ENCODE results near the gene ADA. TPM values are rescaled to one million over a fixed set of nuclear protein-coding genes. Genes with fewer than 3 reads are reported as not detected.

ADA gene
- total RNA-seq, 4 donors from 2014 or later, result 11.1 to 14.9 (median 12.4) TPM

DNA sequence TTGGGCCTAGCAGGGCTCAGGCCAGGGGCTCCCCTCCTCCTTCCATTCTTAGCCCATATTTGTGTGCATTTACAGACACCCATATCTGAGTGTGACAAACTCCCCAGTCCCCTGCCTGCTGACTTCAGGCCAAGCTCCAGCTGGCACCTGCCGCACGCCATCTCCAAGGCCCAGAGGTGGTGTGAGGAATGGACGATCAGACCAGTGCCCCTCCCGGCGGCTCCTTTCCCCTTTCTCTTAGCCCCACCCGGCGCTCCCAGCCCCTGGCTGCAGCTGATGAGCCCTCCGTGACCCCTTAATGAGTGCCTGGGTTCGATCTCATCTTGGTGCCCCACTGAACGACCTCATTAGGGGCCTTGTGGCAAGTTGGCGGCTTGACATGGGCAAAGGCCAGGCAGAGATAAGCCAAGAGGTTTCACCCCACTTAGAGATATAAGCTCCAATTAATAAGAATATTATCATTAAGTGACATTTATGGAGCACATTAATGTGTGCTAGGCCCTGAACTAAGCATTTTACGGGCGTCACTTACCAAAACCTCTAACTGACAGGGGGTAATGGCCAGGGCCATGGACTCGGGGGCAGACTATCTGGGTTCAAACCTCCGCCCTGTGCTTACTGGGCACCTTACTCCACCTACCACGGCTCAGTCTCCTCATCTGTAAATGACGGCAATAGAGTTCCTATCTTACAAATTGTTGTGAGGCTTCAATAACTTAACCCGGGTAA, 17.5 kb downstream of the ADA start:
- H3K4me1 ChIP-seq, result peaks cover 0 to 11% (median 0%) of the 10 kb centered on the region in 4 donors
- H3K27me3 ChIP-seq, result no peaks in the 10 kb centered on the region
- DNase-seq (ENCODE audit: low spot score in 2 of 2), result no peak
- no peaks in the 10 kb centered on the region for H3K9me3 ChIP-seq
- TF ChIP-seq CTCF (IDR thresholded peaks at IDR 0.05), result no peak
- no peak for TF ChIP-seq EP300 (IDR thresholded peaks at IDR 0.05)
- no peak for TF ChIP-seq POLR2A (IDR thresholded peaks at IDR 0.05)
- H3K27ac ChIP-seq, result peak overlapping the region in 2 of 4 donors; percentile 32 to 34
- H3K36me3 ChIP-seq, result no peaks in the 10 kb centered on the region
- 80 to 86% methylated on average over 17 to 18 of the region's 18 CpGs for WGBS, 2 donors
- no peak overlapping the region for H3K4me3 ChIP-seq

GRCh38 chr20:44633187-44633810, 18.2 kb downstream of the ADA start:
- H3K4me1 ChIP-seq, result peaks cover 0 to 11% (median 0%) of the 10 kb centered on the region in 4 donors
- 61 to 71% methylated on average over 3 of the region's 3 CpGs for WGBS, 2 donors

GRCh38 chr20:44632103-44632752, 19.3 kb downstream of the ADA start:
- TF ChIP-seq EP300 (IDR thresholded peaks at IDR 0.05) (no peak), CTCF (IDR thresholded peaks at IDR 0.05) (no peak), POLR2A (IDR thresholded peaks at IDR 0.05) (no peak)
- no peak for DNase-seq (ENCODE audit: low spot score in 2 of 2)
- Histone ChIP-seq H3K9me3 (no peaks in the 10 kb centered on the region), H3K36me3 (no peaks in the 10 kb centered on the region), H3K4me3 (no peak overlapping the region), H3K4me1 (peaks cover 0 to 10% (median 0%) of the 10 kb centered on the region in 4 donors), H3K27me3 (no peaks in the 10 kb centered on the region), H3K27ac (no peak overlapping the region)
- WGBS, 2 donors, result 35 to 41% methylated on average over 8 of the region's 8 CpGs

More at GRCh38 chr20:44633187-44633810, 18.2 kb downstream of the ADA start:
- Histone ChIP-seq H3K4me3 (no peak overlapping the region), H3K27me3 (no peaks in the 10 kb centered on the region), H3K27ac (peak overlapping the region in 1 of 4 donors; percentile 32), H3K36me3 (no peaks in the 10 kb centered on the region), H3K9me3 (no peaks in the 10 kb centered on the region)
- TF ChIP-seq EP300 (IDR thresholded peaks at IDR 0.05) (no peak), POLR2A (IDR thresholded peaks at IDR 0.05) (no peak), CTCF (IDR thresholded peaks at IDR 0.05) (no peak)
- DNase-seq (ENCODE audit: low spot score in 2 of 2), result no peak

GRCh38 chr20:44630297-44630696, 21.2 kb downstream of the ADA start:
- Histone ChIP-seq H3K36me3 (no peaks in the 10 kb centered on the region), H3K27ac (no peak overlapping the region), H3K9me3 (no peaks in the 10 kb centered on the region), H3K27me3 (no peaks in the 10 kb centered on the region), H3K4me1 (peaks cover 0 to 7% (median 0%) of the 10 kb centered on the region in 4 donors), H3K4me3 (no peak overlapping the region)
- 80 to 92% methylated on average over 5 of the region's 5 CpGs for WGBS, 2 donors
- TF ChIP-seq POLR2A (IDR thresholded peaks at IDR 0.05), result no peak
- TF ChIP-seq EP300 (IDR thresholded peaks at IDR 0.05), result no peak
- TF ChIP-seq CTCF (IDR thresholded peaks at IDR 0.05), result no peak
- no peak for DNase-seq (ENCODE audit: low spot score in 2 of 2)

DNA sequence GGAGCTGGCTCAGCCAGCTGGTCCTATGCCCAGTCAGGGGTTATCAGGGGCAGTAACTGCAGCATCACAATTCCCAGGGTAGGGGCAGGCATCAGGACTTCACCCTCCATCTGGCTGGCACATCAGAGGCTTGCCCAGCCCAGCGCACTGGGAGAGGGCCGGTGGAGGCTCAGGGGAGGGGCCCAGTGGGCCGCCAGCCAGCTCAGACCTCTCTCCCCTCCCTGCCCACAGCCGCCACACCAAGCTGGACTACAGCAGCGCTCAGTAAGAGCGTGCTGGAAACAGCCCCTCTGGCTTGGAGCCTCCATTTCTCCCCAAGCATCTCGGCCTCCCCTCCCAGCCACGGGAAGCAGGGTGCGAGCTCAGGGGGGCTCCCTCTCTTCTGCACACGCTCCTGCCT, 22.0 kb downstream of the ADA start:
- no peaks in the 10 kb centered on the region for H3K36me3 ChIP-seq
- H3K27me3 ChIP-seq, result no peaks in the 10 kb centered on the region
- TF ChIP-seq EP300 (IDR thresholded peaks at IDR 0.05) (no peak), CTCF (IDR thresholded peaks at IDR 0.05) (no peak), POLR2A (IDR thresholded peaks at IDR 0.05) (no peak)
- peaks cover 0 to 7% (median 0%) of the 10 kb centered on the region in 4 donors for H3K4me1 ChIP-seq
- H3K9me3 ChIP-seq, result no peaks in the 10 kb centered on the region
- WGBS, 2 donors, result 52 to 65% methylated on average over 7 to 10 of the region's 10 CpGs
- DNase-seq (ENCODE audit: low spot score in 2 of 2), result no peak
- no peak overlapping the region for H3K4me3 ChIP-seq
- H3K27ac ChIP-seq, result no peak overlapping the region

Measured in tibial nerve (tissue), 4 donors.